Left forelimb (tissue), 1 donor: Measurements from ENCODE around the gene GM2A.
"Not testable (repeated sequence)": the region's sequence is repeated elsewhere in the genome, so short reads cannot be mapped to it uniquely, and the experiment has no call there.

Experiments used
- DNase-seq: peaks from one replicate; pipeline ENCODE4 v3.0.0-alpha.2; 2018; ENCODE audit warnings: low spot score

GM2A gene

GRCh38 chr5:151228986-151229385, 24.0 kb upstream of the GM2A start:
- DNase-seq = no peak

GRCh38 chr5:151230048-151230680, 22.8 kb upstream of the GM2A start:
- DNase-seq = no peak

GRCh38 chr5:151231359-151231758, 21.6 kb upstream of the GM2A start:
- DNase-seq = no peak

GRCh38 chr5:151233616-151234085, 19.3 kb upstream of the GM2A start:
- no peak for DNase-seq

GRCh38 chr5:151234476-151235238, 18.3 kb upstream of the GM2A start:
- no peak for DNase-seq

GRCh38 chr5:151235239-151235571, 17.8 kb upstream of the GM2A start:
- not testable (repeated sequence) for DNase-seq

GRCh38 chr5:151236888-151237287, 16.1 kb upstream of the GM2A start:
- DNase-seq = no peak

- DNase-seq = no peak
Measured at GRCh38 chr5:151237685-151238084, 15.3 kb upstream of the GM2A start.

GRCh38 chr5:151238303-151238741, 14.7 kb upstream of the GM2A start:
- DNase-seq = no peak

- peak; percentile 86 for DNase-seq
Measured at GRCh38 chr5:151239237-151239861, 13.6 kb upstream of the GM2A start.

- not testable (repeated sequence) for DNase-seq
Measured at GRCh38 chr5:151240268-151240835, 12.6 kb upstream of the GM2A start.

- DNase-seq = no peak
Measured at GRCh38 chr5:151240924-151241635, 11.9 kb upstream of the GM2A start.

- no peak for DNase-seq
Measured at GRCh38 chr5:151243127-151243526, 9.9 kb upstream of the GM2A start.

GRCh38 chr5:151243564-151243963, 9.4 kb upstream of the GM2A start:
- no peak for DNase-seq

GRCh38 chr5:151244206-151244605, 8.8 kb upstream of the GM2A start:
- DNase-seq = no peak

GRCh38 chr5:151245680-151246219, 7.2 kb upstream of the GM2A start:
- DNase-seq = no peak

- no peak for DNase-seq
Measured at GRCh38 chr5:151248651-151249050, 4.3 kb upstream of the GM2A start.

GRCh38 chr5:151249281-151249680, 3.7 kb upstream of the GM2A start:
- no peak for DNase-seq

GRCh38 chr5:151250346-151251000, 2.5 kb upstream of the GM2A start:
- DNase-seq = no peak

- no peak for DNase-seq
Measured at GRCh38 chr5:151251001-151251551, 1.9 kb upstream of the GM2A start.

- DNase-seq = no peak
Measured at GRCh38 chr5:151251621-151252020, 1.4 kb upstream of the GM2A start.
